Breast epithelium (tissue), 4 donors: ENCODE data around the gene CMTM7. TPM values are rescaled to one million over a fixed set of nuclear protein-coding genes. Genes with fewer than 3 reads are reported as not detected.

Experiments used
- DNase-seq, 2 donors: peaks; one replicate each; pipeline ENCODE4 v3.0.0-alpha.2; 2019; ENCODE audit warnings: low spot score in 2 of 2
- H3K27ac ChIP-seq, 2 donors: fragments of 200-600 bp; sonication (generic) in 1 of 2; one replicate each; pipeline ENCODE4 v1.5.1; 2016 to 2019; ENCODE audit warnings: mild to moderate bottlenecking in 1 of 2
- H3K27me3 ChIP-seq, 2 donors: fragments of 200-600 bp; sonication (generic) in 1 of 2; one replicate each; pipeline versions ENCODE4 v1.5.1 to v1.6.0; 2017 to 2019; ENCODE audit warnings: control low read depth in 1 of 2, mild to moderate bottlenecking in 1 of 2
- H3K36me3 ChIP-seq: fragments of 200-600 bp; one replicate; pipeline ENCODE4 v1.5.1; 2019
- H3K4me1 ChIP-seq, 2 donors: fragments of 200-600 bp; sonication (generic); one replicate each; pipeline ENCODE4 v1.5.1; 2016 to 2019; ENCODE audit warnings: control low read depth in 1 of 2
- H3K4me3 ChIP-seq, 3 donors: fragments of 200-600 bp; sonication (generic); 1 replicate in 2 of 3; 2 replicates in 1 of 3; pipeline ENCODE4 v1.5.1; 2016 to 2019; ENCODE audit warnings: mild to moderate bottlenecking in 3 of 3, moderate library complexity in 2 of 3
- H3K9me3 ChIP-seq, 2 donors: fragments of 200-600 bp; sonication (generic) in 1 of 2; one replicate each; pipeline ENCODE4 v1.5.1; 2016 to 2019; ENCODE audit warnings: control low read depth in 1 of 2
- POLR2A ChIP-seq: fragments of 450-650 bp; IDR thresholded peaks from one replicate; pipeline ENCODE4 v1.6.1; 2016; ENCODE audit warnings: antibody characterized with exemption, mild to moderate bottlenecking, moderate library complexity
- POLR2AphosphoS5 ChIP-seq, 3 donors: sonication (generic); formaldehyde crosslinking; IDR thresholded peaks; one replicate each; pipeline ENCODE4 v1.6.1; 2017; ENCODE audit warnings: antibody characterized with exemption in 3 of 3
- intact Hi-C: fragments of 100-400 bp; cut with DNase I; formaldehyde crosslinking; loops from one replicate; pipeline ENCODE4 v1.15.1; 2023; ENCODE audit warnings: low total_unique reads
- total RNA-seq, 3 donors: library from RNA; depleted of rRNA; stranded (reverse); fragments of >200 nt; gene quantifications; one replicate each; pipeline ENCODE4 v1.1.0, GENCODE V29; 2016
- TF ChIP-seq, protein P1 (sequence below), 3 donors: fragments of 450-650 bp; IDR thresholded peaks; one replicate each; pipeline ENCODE4 v1.5.1; 2016 to 2017; ENCODE audit warnings: antibody characterized with exemption in 3 of 3, mild to moderate bottlenecking in 3 of 3, moderate library complexity in 3 of 3

The CMTM7 gene
- total RNA-seq, 3 donors from 2014 or later: 16.8 to 111 (median 58.0) TPM

DNA sequence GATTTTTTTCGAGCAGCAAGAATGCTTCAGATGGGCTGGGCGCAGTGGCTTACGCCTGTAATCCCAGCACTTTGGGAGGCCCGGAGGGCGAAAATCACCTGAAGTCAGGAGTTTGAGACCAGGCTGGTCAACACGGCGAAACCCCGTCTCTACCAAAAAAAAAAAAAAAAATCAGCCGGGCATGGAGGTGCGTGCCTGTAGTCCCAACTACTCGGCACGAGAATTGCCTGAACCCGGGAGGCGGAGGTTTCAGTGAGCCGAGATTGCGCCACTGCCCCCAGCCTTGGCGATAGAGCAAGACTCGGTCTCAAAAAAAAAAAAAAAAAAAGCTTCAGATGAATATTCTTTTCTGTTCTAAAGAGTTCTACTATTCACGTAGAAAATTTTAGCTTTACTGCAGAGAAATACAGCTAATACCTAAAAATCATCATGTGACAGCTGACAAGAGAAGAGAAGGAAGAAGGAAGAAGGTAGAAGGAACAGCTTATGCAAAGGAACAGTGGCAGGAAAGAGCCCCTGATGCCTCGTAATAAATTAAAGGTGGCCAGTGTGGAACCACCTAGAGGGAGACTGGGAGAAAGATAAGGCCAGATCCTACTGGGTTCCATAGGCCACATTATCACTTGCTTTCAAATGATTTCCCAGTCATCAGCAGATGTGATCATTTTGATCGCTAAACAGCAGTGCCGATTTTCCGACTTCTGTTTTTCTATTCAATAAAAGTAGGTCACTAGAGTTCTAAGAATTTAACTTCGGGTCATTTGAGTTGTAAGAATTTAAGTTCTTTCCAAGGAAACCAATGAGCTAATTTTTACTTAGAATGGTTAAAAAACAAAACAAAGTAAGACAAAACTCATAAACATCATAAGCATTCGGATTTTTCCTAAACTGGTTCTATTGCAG, 109.5 kb downstream of the CMTM7 start:
- Histone ChIP-seq H3K27me3 (no peaks in the 10 kb centered on the region), H3K4me1 (no peaks in the 10 kb centered on the region), H3K9me3 (no peaks in the 10 kb centered on the region), H3K4me3 (peak overlapping the region; percentile 87 to 95 (median 90)), H3K36me3 (no peaks in the 10 kb centered on the region), H3K27ac (peak overlapping the region; percentile 96 to 98)
- TF ChIP-seq POLR2AphosphoS5 (IDR thresholded peaks at IDR 0.05) (no peak), POLR2A (no peak)
- TF ChIP-seq, protein P1, sequence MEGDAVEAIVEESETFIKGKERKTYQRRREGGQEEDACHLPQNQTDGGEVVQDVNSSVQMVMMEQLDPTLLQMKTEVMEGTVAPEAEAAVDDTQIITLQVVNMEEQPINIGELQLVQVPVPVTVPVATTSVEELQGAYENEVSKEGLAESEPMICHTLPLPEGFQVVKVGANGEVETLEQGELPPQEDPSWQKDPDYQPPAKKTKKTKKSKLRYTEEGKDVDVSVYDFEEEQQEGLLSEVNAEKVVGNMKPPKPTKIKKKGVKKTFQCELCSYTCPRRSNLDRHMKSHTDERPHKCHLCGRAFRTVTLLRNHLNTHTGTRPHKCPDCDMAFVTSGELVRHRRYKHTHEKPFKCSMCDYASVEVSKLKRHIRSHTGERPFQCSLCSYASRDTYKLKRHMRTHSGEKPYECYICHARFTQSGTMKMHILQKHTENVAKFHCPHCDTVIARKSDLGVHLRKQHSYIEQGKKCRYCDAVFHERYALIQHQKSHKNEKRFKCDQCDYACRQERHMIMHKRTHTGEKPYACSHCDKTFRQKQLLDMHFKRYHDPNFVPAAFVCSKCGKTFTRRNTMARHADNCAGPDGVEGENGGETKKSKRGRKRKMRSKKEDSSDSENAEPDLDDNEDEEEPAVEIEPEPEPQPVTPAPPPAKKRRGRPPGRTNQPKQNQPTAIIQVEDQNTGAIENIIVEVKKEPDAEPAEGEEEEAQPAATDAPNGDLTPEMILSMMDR (IDR thresholded peaks at IDR 0.05): no peak
- DNase-seq: no peak
- intact Hi-C loops: no loop called here

DNA sequence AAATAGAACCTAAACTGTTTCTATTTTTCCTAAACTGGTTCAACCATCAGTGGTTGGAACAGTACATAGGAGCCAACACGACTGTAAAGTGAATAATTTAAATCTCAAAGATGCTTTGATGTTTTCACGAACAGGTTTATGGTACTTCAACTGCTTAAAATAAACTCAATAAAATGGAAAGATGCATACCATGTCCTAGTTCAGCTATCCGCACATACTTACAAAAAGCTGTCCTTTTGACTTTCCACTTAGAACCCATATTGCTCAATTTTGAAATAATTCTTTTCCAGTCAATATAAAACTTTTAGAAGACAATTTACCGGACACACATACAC, 110.1 kb downstream of the CMTM7 start:
- no peak for DNase-seq
- H3K9me3 ChIP-seq: no peaks in the 10 kb centered on the region
- peak overlapping the region; percentile 87 to 95 (median 90) for H3K4me3 ChIP-seq
- TF ChIP-seq POLR2AphosphoS5 (IDR thresholded peaks at IDR 0.05) (no peak), POLR2A (no peak)
- peak overlapping the region; percentile 96 to 98 for H3K27ac ChIP-seq
- H3K4me1 ChIP-seq: no peaks in the 10 kb centered on the region
- H3K36me3 ChIP-seq: no peaks in the 10 kb centered on the region
- intact Hi-C loops: no loop called here
- H3K27me3 ChIP-seq: no peaks in the 10 kb centered on the region

DNA sequence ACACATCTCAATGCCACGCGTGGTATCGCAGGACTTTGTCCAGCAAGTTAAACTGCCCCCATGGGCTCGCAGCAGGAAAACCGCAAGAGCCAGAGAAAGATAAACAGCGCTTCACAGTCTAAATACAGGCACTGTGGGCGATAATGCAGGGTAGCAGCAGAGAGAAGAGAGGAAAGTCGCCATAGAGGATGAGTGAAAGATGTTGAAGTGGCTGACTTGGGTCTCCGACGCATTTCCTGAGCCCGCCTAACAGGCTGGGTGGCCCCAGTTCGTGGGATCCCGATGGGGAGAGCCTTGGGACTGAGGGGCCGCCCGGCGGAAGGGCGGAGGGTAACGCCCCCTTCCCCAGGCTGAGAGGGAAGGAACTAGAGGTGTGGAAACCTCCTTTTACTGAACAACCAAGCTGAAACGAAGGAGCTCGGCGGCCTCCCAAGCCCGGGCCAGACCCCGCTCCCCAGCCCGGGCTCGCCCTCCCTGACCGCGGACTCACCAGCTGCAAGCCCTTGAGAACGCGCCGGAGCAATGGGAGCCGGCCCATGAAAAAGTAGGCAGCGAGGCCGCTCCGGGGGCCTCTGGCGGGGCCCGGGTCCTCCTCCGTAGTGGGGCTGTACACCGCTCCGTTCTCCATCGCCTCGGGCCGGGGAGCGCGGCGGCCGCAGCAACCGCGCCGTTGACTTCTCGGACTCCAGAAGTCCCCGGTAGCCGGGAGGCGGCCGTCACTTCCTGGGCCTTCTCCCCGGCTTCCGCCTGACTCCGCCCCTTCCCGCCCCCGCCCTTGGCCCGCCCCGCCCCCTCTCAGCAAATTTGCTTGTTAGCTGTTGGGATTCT, 110.7 kb downstream of the CMTM7 start, which contains the start of gene CMTM6:
Gene CMTM6 (minus strand): TSS at position 735 of the 828 bp plus-strand sequence. CDS start 107 bp downstream, at position 628.
- Histone ChIP-seq H3K27me3 (no peaks in the 10 kb centered on the region), H3K4me1 (no peaks in the 10 kb centered on the region), H3K36me3 (no peaks in the 10 kb centered on the region), H3K4me3 (peak within 1 kb of the TSS; percentile 87 to 95 (median 90)), H3K9me3 (no peaks in the 10 kb centered on the region), H3K27ac (peak within 1 kb of the TSS; percentile 96 to 98)
- DNase-seq: peak; percentile 74 to 77
- intact Hi-C loops: no loop called here
- TF ChIP-seq, protein P1 (IDR thresholded peaks at IDR 0.05): no peak
- peak in 2 of 3 donors; percentile 30 to 57 for TF ChIP-seq POLR2AphosphoS5 (IDR thresholded peaks at IDR 0.05)

DNA sequence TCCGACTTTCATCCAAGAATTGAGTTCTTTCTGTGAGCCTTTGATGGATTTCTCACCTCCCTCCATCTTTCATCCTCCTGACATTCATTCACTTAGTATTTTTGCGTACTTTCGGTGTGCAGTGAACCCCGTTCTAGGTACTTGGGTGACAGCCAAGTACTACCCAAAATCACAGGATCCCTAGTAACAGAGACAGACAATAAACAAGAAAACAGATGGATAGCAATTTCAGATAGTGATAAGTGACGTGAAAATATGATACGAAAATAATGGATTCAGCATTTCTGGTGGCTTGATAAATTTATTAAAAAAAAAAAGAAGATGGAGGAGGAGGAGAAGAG, 111.3 kb downstream of the CMTM7 start:
- intact Hi-C loops: no loop called here
- H3K4me1 ChIP-seq: no peaks in the 10 kb centered on the region
- DNase-seq: no peak

More for the DNA sequence above, 111.3 kb downstream of the CMTM7 start:
- TF ChIP-seq POLR2AphosphoS5 (IDR thresholded peaks at IDR 0.05) (no peak), POLR2A (no peak)
- TF ChIP-seq, protein P1 (IDR thresholded peaks at IDR 0.05): no peak
- Histone ChIP-seq H3K4me3 (peak overlapping the region; percentile 87 to 95 (median 90)), H3K27me3 (no peaks in the 10 kb centered on the region), H3K36me3 (no peaks in the 10 kb centered on the region), H3K9me3 (no peaks in the 10 kb centered on the region), H3K27ac (peak overlapping the region; percentile 96 to 98)

Other genes starting within 250 kb of the CMTM7 start
- 10 to 100 TPM in 2 of 3 donors, 1 to 10 TPM in 1; 4.2 to 24.7 (median 19.3) TPM for gene CMTM8, start 153.2 kb upstream of the CMTM7 start, total RNA-seq
- 100 to 1,000 TPM in 1 of 3 donors, 10 to 100 TPM in 2; 52.6 to 151 (median 89.5) TPM for gene CMTM6, start 111.0 kb downstream of the CMTM7 start, total RNA-seq
- gene DYNC1LI1, start 179.0 kb downstream of the CMTM7 start, total RNA-seq: 10 to 100 TPM; 25.3 to 35.7 (median 31.8) TPM